Heart left ventricle (tissue), 13 donors: Measurements from ENCODE around the gene NOP9.

ENCODE experiments used
- POLR2A ChIP-seq, 2 donors: fragments of 450-650 bp; IDR thresholded peaks; one replicate each; pipeline ENCODE4 v1.6.1; 2017; ENCODE audit warnings: antibody characterized with exemption in 2 of 2, mild to moderate bottlenecking in 2 of 2, moderate library complexity in 2 of 2
- TF ChIP-seq, protein P1 (sequence below), 12 donors: fragments of 200-600 bp; sonication (generic) in 4 of 12; IDR thresholded peaks; one replicate each; pipeline versions ENCODE4 v1.5.0 to v1.8.0; 2018 to 2022; ENCODE audit warnings: antibody characterized with exemption in 12 of 12, mild to moderate bottlenecking in 5 of 12
- donor health status: ischemic (EF 13 %, LVEDD 7.1; RV severe dilation, severe dysfunction).
- donor health status: DM: no; HTN: yes; CAD: no.
- donor health status: DM: no; HTN: no; CAD: no.
- donor health status: ischemic (EF 25% LVEDD 6.9; RV normal size, moderate dysfunction).
- donor health status: ischemic (EF 25% LVEDD 5.7; RV mildly dilated, moderate dysfunction).
- donor health status: ischemic (EF 35%, LVEDD 5.7; RV mildly dilated, moderate dysfunction).
- donor health status: nonischemic (EF 11% LVEDD 7.7; RV severe dilation, severe dysfunction).
- donor health status: DM: yes; HTN: yes; CAD: no.
- donor health status: PGD.
- donor health status: ischemic (EF 29% LVEDD 5.4; RV normal size, mild dysfunction).
- donor health status: nonischemic (EF 23%, LVEDD 6.1; RV moderate dilation, normal function).

DNA sequence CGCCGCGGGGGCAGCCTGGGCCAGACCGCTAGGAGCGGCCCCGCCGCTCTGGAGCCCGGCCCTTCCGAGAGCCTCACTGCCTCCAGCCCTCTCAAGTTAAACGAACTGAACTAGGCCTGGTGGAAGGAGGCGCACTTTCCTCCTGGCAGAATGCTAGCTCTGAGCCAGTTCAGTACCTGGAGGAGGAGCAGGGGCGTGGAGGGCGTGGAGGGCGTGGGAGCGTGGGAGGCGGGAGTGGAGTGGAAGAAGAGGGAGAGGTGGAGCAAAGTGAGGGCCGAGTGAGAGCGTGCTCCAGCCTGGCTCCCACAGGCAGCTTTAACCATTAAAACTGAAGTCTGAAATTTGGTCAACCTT, 16.9 kb downstream of the NOP9 start:
- TF ChIP-seq, protein P1, sequence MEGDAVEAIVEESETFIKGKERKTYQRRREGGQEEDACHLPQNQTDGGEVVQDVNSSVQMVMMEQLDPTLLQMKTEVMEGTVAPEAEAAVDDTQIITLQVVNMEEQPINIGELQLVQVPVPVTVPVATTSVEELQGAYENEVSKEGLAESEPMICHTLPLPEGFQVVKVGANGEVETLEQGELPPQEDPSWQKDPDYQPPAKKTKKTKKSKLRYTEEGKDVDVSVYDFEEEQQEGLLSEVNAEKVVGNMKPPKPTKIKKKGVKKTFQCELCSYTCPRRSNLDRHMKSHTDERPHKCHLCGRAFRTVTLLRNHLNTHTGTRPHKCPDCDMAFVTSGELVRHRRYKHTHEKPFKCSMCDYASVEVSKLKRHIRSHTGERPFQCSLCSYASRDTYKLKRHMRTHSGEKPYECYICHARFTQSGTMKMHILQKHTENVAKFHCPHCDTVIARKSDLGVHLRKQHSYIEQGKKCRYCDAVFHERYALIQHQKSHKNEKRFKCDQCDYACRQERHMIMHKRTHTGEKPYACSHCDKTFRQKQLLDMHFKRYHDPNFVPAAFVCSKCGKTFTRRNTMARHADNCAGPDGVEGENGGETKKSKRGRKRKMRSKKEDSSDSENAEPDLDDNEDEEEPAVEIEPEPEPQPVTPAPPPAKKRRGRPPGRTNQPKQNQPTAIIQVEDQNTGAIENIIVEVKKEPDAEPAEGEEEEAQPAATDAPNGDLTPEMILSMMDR (IDR thresholded peaks at IDR 0.05): no peak
- no peak for TF ChIP-seq POLR2A (IDR thresholded peaks at IDR 0.05)
